Measurements from ENCODE around the gene TEFM. TPM values are rescaled to one million over a fixed set of nuclear protein-coding genes. Genes with fewer than 3 reads are reported as not detected.
"Not testable (repeated sequence)": the region's sequence is repeated elsewhere in the genome, so short reads cannot be mapped to it uniquely, and the experiment has no call there.

Gene TEFM
- total RNA-seq, 1 experiment from 2014 or later = 29.4 TPM

DNA sequence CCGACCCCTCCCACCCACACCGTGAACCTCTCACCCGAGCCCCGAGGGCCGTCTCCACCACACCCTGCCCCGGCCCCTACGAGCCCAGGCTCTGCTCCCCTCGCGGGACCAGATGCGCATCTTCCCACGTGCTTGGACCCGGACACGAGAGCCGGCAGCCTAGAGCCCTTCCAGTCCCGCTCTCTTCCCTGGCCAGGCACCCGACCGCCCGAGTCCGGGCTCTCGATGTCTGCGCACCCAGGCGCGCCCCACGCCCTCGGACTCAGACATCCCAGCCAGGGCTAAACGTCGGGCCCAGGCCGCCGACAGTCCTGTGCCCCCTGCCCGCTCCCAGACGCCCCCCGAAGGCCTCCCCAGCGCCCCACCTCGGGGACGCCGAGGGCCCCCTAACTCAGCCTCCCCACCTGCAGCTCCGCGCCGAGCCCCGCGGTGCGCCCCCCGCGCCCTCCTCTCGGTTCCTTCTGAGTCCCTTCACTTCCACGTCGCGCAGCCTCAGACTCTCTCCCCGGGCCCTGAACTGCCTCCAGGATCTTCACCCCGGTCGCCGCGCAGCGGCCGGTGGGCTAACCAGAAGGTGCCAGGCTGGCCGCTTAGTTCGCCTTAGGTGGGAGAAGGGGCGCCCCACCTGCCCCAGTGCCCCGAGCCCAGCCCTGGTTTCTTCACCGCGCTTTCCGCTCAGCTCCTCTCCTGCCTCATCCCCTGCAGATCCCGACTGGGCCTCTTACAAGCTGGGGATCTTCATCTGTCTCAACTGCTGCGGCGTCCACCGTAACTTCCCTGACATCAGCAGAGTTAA, 16.4 kb upstream of the TEFM start:
- no peak for DNase-seq (ENCODE audit: extremely low read depth, low read depth)

DNA sequence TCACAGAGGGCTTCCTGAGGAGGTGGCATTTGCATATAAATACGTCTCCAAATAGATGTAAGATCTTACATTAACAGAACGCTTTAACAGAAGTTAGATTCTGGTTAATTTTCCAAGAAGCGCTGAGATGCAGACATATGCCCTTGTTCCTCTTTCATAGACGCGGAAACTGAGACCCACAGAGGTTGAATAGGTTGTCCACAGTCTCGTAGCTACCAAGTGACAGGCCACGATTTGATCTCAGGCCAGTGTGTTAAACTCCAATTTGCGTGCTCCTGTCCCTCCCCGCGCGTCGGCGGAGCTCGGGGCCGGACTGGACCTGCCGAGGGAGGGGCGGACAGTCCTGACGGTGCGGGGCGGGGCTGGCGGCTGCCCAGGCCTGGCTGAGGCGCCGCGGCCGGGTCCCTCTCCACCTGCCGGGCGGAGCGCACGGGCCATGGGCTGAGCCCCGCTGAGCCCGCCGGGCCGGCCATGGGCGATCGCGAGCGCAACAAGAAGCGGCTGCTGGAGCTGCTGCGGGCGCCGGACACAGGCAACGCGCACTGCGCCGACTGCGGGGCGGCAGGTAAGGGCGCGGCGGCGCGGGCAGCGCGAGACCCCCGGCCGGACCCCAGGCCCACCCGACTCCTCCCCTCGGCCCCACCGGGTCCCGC, 15.6 kb upstream of the TEFM start, which contains the start of gene ADAP2:
Gene ADAP2 (plus strand): TSS at position 402 of the 653 bp plus-strand sequence. CDS start 70 bp downstream, at position 472.
- peak; percentile 7 for DNase-seq (ENCODE audit: extremely low read depth, low read depth)

DNA sequence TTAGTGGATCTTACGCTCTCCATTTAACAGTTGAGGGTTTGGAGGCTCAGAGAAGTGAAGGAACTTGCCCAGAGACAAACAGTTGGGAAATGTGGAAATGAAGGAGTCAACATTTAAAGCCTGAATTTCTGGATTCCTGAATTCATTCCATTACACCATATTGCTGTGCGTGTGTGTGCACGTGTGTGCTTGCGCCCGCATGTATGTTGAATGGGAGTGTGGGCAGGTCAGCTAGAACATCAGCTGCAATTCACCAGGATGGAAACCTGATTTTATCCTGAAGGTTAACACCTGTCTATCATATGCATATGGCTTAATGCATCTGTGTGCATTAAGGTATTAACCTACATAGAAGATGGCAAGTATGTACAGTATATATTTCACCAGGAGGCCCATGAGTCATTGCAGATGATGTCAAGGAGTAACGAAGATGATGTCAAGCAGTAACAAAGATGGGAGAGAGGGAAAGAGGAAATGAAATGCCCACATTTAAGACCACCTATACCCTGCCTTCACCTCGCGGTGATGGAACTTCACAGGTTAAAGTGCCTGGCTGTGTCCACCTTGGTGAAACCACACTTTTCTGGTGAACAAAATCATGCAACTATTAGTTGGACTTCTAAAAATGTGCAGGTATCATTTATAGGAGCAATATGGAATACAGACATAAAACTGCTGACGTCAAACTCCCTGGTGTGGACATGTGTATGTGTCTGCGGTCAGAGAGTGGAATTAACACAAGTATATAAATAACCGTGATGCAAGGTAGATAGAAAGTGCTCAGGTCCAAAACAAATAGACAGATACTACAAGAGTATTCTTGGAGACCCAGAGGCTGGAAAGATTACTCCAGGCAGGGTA, 14.9 kb upstream of the TEFM start:
- no peak for DNase-seq (ENCODE audit: extremely low read depth, low read depth)

DNA sequence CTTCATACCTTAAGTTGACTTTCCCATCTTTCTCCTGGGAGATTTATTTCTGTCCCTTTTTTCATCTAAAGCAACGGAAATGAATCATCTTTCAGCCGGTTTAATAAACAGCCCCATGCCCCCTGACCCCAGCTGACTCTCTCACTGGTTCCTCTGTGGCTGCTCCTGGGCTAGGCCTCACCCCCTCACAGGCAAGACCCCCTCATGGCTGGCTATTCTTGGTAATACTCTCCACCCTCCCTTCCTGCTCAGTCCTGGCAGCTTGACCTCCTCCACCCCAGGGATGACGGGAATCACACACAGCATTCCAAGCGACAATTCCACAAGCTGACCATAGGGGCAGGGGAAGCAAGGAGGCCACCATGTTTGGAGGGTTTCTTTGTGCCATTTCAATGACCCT, 14.2 kb upstream of the TEFM start:
- DNase-seq (ENCODE audit: extremely low read depth, low read depth) = no peak

DNA sequence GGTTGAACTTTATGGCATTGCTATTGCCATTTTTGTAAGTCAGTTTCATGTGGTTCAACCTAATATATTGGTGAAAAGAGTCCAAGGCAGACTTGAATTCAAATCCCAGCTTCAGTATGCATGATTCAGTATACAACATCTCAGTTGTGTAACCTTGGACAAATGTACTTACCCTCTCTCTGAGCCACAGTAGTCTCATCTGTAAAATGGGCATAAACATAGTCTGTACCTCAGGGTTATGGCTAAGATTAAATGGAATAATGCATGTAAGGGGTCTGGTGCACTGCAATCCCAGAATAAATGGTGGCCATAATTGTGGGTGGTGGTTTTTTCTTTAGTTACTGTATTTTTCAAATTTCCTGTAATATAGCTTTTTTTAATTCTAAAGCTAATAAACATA, 11.0 kb upstream of the TEFM start:
- no peak for DNase-seq (ENCODE audit: extremely low read depth, low read depth)

DNA sequence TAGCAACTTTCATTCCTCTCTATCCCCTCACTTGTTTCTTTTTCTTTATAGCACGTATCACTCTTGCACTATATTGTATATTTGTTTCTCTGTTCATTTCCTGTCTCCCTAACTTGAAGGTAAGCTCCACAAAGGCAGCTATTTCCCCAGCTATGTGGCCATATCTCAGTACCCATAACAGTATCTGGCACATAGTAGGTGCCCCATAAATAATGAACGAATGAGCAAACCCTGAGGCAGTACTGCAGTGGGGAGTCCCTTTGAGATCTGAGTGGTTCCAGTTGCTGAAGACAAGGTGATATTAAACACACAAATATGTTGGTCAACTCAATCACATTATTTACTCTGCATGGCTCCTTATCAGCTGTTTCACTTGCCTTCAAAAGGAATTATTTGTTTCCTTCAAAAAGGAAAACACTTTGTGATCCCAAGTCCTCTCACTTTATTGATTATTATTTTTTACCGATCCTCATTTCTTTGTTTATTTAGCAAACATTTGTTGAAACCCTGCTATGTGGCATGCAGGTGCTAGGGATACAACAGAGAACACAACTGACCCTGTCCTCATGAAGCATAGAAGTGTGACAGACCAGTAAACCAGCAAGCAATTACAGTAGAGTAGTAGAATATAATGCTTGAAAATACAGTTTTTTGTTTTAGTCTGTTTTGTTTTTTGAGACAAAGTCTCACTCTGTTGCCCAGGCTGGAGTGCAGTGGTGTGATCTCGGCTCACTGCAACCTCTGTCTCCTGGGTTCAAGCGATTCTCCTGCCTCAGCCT, 10.0 kb upstream of the TEFM start:
- no peak for DNase-seq (ENCODE audit: extremely low read depth, low read depth)

GRCh38 chr17:30913955-30914354, 7.9 kb upstream of the TEFM start:
- no peak for DNase-seq (ENCODE audit: extremely low read depth, low read depth)

DNA sequence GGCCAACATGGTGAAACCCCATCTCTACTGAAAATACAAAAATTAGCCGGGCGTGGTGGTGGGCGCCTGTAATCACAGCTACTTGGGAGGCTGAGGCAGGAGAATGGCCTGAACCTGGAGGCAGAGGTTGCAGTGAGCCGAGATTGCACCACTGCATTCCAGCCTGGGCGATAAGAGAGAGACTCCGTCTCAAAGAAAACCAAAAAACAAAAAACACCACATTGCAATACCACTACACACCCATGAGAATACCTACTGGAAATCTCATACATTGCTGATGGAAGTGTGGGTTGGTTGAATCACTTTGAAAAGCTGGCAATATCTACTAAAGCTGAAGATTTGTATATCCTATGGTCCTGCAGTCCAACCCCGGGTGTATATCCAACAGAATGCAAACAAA, 4.1 kb upstream of the TEFM start:
- DNase-seq (ENCODE audit: extremely low read depth, low read depth) = not testable (repeated sequence)

- no peak for DNase-seq (ENCODE audit: extremely low read depth, low read depth)
These were observed 2.8 kb upstream of the TEFM start for GRCh38 chr17:30908717-30909420.

DNA sequence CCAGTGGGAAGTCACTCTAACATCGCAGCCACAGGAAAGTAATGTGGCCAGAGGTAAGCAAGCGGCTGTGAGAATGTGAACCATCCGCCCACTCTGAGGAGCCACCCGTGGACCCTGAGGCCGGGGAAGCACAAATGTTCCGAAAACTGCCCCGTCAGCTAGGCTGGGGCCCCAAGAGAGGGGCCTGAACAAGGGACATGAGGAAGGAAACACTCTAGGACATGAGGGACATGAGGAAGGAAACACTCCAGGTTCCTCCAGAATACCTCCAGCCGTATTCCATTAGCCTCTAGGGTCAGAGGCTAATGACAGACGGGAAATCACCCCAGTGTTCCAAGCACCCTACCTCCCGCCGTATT, 317 bp downstream of the TEFM start:
- DNase-seq (ENCODE audit: extremely low read depth, low read depth) = peak; percentile 13

- DNase-seq (ENCODE audit: extremely low read depth, low read depth) = no peak
These were observed 8.7 kb downstream of the TEFM start for GRCh38 chr17:30897311-30897710.

DNA sequence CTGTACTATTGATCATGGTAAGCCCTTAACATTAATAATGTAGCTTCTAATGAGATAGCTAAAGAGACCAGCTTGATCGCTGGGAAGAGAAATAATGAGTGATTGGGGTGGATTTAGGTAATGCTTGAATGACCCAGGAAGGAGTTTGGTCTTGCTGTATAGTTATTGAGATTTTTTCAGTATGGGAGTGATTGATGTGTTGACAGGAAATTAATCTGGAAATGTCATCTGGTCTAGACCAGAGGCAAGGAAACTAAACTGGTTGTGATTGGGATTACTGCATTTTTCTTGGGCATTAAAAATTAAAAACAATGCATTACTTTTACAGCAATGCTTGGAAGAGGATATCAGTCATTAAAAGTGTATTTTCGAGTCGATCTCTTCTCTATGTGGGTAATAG, 11.8 kb downstream of the TEFM start:
- DNase-seq (ENCODE audit: extremely low read depth, low read depth) = no peak

DNA sequence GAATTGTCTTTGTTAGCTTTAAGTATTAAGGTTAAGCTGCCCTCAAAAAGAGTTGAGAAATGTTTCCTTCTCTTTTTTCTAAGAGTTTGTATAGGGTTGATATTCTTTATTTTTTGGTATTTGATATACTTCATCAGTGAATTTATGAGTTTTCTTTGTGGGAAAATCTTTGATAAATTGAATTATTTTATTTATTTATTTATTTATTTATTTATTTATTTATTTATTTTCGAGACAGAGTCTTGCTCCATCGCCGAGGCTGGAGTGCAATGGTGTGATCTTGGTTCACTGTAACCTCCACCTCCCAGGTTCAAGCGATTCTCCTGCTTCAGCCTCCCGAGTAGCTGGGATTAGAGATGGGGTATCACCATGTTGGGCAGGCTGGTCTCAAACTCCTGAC, 19.9 kb downstream of the TEFM start:
- no peak for DNase-seq (ENCODE audit: extremely low read depth, low read depth)

GRCh38 chr17:30869005-30869404, 37.0 kb downstream of the TEFM start:
- DNase-seq (ENCODE audit: extremely low read depth, low read depth) = no peak

DNA sequence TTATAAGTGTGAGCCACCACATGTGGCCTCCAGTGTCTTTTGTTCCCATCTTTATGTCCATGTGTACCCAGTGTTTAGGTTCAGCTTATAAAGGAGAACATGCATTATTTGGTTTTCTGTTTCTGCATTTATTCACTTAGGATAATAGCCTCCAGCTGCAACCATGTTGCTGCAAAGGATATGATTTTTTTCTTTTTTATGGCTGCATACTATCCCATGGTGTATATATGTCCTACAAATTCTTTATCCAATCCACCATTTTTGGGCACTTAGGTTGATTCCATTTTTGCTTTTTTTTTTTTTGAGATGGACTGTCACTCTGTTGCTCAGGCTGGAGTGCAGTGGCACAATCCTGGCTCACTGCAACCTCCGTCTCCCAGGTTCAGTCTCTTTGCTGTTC, 41.4 kb downstream of the TEFM start:
- DNase-seq (ENCODE audit: extremely low read depth, low read depth) = no peak

DNA sequence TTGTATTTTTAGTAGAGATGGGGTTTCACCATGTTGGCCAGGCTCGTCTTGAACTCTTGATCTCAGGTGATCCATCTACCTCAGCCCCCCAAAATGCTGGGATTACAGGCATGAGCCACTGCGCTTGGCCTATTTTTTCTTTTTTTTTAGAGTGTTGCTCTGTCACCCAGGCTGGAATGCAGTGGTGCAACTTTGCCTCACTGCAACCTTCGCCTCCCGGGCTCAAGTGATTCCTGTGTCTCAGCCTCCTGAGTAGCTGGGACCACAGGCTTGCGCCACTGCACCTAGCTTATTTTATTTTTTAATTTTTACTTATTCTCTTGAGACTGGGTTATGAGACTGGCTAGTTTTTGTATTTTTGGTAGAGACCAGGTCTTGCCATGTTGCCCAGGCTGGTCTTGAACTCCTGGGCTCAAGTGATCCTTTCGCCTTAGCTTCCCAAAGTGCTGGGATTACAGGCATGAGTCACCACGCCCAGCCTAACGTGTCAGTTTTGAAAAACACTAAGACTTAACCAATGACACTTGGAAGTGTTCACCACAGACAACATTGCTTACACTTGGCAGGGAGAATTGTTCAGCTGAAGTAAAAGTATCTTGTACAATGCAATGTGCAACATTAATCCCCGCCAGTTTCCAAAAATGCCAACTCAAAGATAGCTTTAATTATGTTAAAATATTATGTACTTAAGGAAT, 47.3 kb downstream of the TEFM start:
- no peak for DNase-seq (ENCODE audit: extremely low read depth, low read depth)

DNA sequence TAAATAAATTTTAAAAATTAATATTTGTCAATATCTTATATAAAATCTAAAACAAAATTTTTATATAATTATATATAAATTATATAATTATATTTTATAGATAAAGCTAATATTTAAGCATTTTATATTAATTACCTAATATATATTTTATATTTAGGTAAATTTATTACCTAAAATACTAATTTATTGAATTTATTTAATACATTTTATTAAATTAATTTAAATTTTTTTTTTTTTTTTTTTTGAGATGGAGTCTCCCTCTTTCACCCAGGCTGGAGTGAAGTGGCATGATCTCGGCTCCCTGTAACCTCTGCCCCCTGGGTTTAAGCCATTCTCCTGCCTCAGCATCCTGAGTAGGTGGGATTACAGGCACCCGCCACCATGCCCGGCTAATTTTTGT, 51.9 kb downstream of the TEFM start:
- no peak for DNase-seq (ENCODE audit: extremely low read depth, low read depth)
